ENCODE results near the gene BCL7A.
"Not testable (repeated sequence)": the region's sequence is repeated elsewhere in the genome, so short reads cannot be mapped to it uniquely, and the experiment has no call there.

The BCL7A gene

GRCh38 chr12:122028165-122028904 is 6.7 kb downstream of the BCL7A start:
- peak; percentile 49 for DNase-seq (ENCODE audit: low spot score)

- no peak for DNase-seq (ENCODE audit: low spot score)
Observed at GRCh38 chr12:122028905-122029560, 7.3 kb downstream of the BCL7A start.

- no peak for DNase-seq (ENCODE audit: low spot score)
Observed at GRCh38 chr12:122029620-122030423, 8.1 kb downstream of the BCL7A start.

GRCh38 chr12:122030424-122031035 is 8.8 kb downstream of the BCL7A start:
- no peak for DNase-seq (ENCODE audit: low spot score)

GRCh38 chr12:122031342-122032216 is 9.9 kb downstream of the BCL7A start:
- peak; percentile 51 for DNase-seq (ENCODE audit: low spot score)

- DNase-seq (ENCODE audit: low spot score), result no peak
Observed at GRCh38 chr12:122032580-122032979, 10.9 kb downstream of the BCL7A start.

GRCh38 chr12:122035292-122035691 is 13.6 kb downstream of the BCL7A start:
- no peak for DNase-seq (ENCODE audit: low spot score)

- DNase-seq (ENCODE audit: low spot score), result no peak
Observed at GRCh38 chr12:122036153-122036552, 14.5 kb downstream of the BCL7A start.

GRCh38 chr12:122040579-122041386 is 19.1 kb downstream of the BCL7A start:
- no peak for DNase-seq (ENCODE audit: low spot score)

- DNase-seq (ENCODE audit: low spot score), result not testable (repeated sequence)
Observed at GRCh38 chr12:122041458-122041857, 19.8 kb downstream of the BCL7A start.

GRCh38 chr12:122042910-122043309 is 21.2 kb downstream of the BCL7A start:
- DNase-seq (ENCODE audit: low spot score), result no peak

- no peak for DNase-seq (ENCODE audit: low spot score)
Observed at GRCh38 chr12:122043476-122043875, 21.8 kb downstream of the BCL7A start.

- DNase-seq (ENCODE audit: low spot score), result no peak
Observed at GRCh38 chr12:122045262-122045661, 23.6 kb downstream of the BCL7A start.

- DNase-seq (ENCODE audit: low spot score), result no peak
Observed at GRCh38 chr12:122046145-122046544, 24.5 kb downstream of the BCL7A start.

- no peak for DNase-seq (ENCODE audit: low spot score)
Observed at GRCh38 chr12:122048151-122048550, 26.5 kb downstream of the BCL7A start.

GRCh38 chr12:122049827-122050226 is 28.1 kb downstream of the BCL7A start:
- no peak for DNase-seq (ENCODE audit: low spot score)

- no peak for DNase-seq (ENCODE audit: low spot score)
Observed at GRCh38 chr12:122050706-122051105, 29.0 kb downstream of the BCL7A start.

GRCh38 chr12:122051231-122051876 is 29.7 kb downstream of the BCL7A start:
- DNase-seq (ENCODE audit: low spot score), result no peak

GRCh38 chr12:122052285-122052684 is 30.6 kb downstream of the BCL7A start:
- DNase-seq (ENCODE audit: low spot score), result no peak

Data from COLO829 (cell line).